Esophagus squamous epithelium (tissue), 5 donors: ENCODE results near the gene UMAD1. TPM values are rescaled to one million over a fixed set of nuclear protein-coding genes. Genes with fewer than 3 reads are reported as not detected.

Experiments used
- DNase-seq: peaks from one replicate; lab custom pipeline; 2025; lab: John Stamatoyannopoulos, UW
- H3K27ac ChIP-seq, 4 donors: fragments of 200-600 bp; sonication (generic); one replicate each; pipeline ENCODE4 v1.5.1; 2016 to 2019; ENCODE audit warnings: mild to moderate bottlenecking in 1 of 4
- H3K27me3 ChIP-seq, 4 donors: fragments of 200-600 bp; sonication (generic); 1 replicate in 3 of 4; 2 replicates in 1 of 4; pipeline versions ENCODE4 v1.5.1 to v1.6.0; 2017 to 2021; ENCODE audit warnings: antibody characterized with exemption in 1 of 4
- H3K36me3 ChIP-seq, 3 donors: fragments of 200-600 bp; sonication (generic); one replicate each; pipeline ENCODE4 v1.5.1; 2016 to 2019
- H3K4me1 ChIP-seq, 3 donors: fragments of 200-600 bp; sonication (generic); one replicate each; pipeline ENCODE4 v1.5.1; 2017 to 2019
- H3K4me3 ChIP-seq, 4 donors: fragments of 200-600 bp; sonication (generic); 1 replicate in 3 of 4; 2 replicates in 1 of 4; pipeline ENCODE4 v1.5.1; 2016 to 2019; ENCODE audit warnings: mild to moderate bottlenecking in 2 of 4, moderate library complexity in 1 of 4
- H3K9me3 ChIP-seq, 3 donors: fragments of 200-600 bp; sonication (generic); one replicate each; pipeline ENCODE4 v1.5.1; 2016 to 2019
- CTCF ChIP-seq, 6 experiments: fragments of 450-650 bp in 4 of 6; fragments of 200-600 bp in 2 of 6; sonication (generic) in 2 of 6; IDR thresholded peaks; one replicate each; pipeline ENCODE4 v1.5.1; 2016 to 2019; ENCODE audit warnings: antibody characterized with exemption in 6 of 6, mild to moderate bottlenecking in 4 of 6, moderate library complexity in 4 of 6
- POLR2A ChIP-seq, 4 donors: fragments of 450-650 bp; IDR thresholded peaks; one replicate each; pipeline ENCODE4 v1.6.1; 2017; ENCODE audit warnings: antibody characterized with exemption in 4 of 4, mild to moderate bottlenecking in 4 of 4, moderate library complexity in 3 of 4
- WGBS, 2 donors: methylation state at CpG; one replicate each; pipeline ENCODE4 v1.1.5; 2018; 5-methylcytosine and 5-hydroxymethylcytosine counted together
- intact Hi-C: fragments of 100-400 bp; cut with DNase I; formaldehyde crosslinking; loops from one replicate; pipeline ENCODE4 v1.15.0; 2022
- total RNA-seq, 4 donors: library from RNA; depleted of rRNA; stranded (reverse); fragments of >200 nt; gene quantifications; one replicate each; pipeline ENCODE4 v1.1.0, GENCODE V29; 2016
- donor health status: DM: yes; HTN: yes; CAD: no.

The UMAD1 gene
- total RNA-seq, 4 donors from 2014 or later, result 2.5 to 7.6 (median 6.3) TPM

GRCh38 chr7:7740037-7740355 is 99.4 kb downstream of the UMAD1 start:
- no peak for DNase-seq
- Histone ChIP-seq H3K27ac (no peak overlapping the region), H3K9me3 (no peaks in the 10 kb centered on the region), H3K4me3 (no peak overlapping the region), H3K36me3 (no peaks in the 10 kb centered on the region), H3K27me3 (no peaks in the 10 kb centered on the region), H3K4me1 (no peaks in the 10 kb centered on the region)
- WGBS, 2 donors, result 95 to 96% methylated on average over 2 of the region's 2 CpGs
- TF ChIP-seq CTCF (IDR thresholded peaks at IDR 0.05), result no peak
- no peak for TF ChIP-seq POLR2A (IDR thresholded peaks at IDR 0.05)
- intact Hi-C loops, result no loop called here

GRCh38 chr7:7742223-7742622 is 101.7 kb downstream of the UMAD1 start:
- TF ChIP-seq CTCF (IDR thresholded peaks at IDR 0.05) (no peak), POLR2A (IDR thresholded peaks at IDR 0.05) (no peak)
- WGBS, 2 donors, result 98 to 99% methylated on average over 9 to 12 of the region's 12 CpGs
- H3K36me3 ChIP-seq, result no peaks in the 10 kb centered on the region
- DNase-seq, result no peak
- no peak overlapping the region for H3K4me3 ChIP-seq
- no peaks in the 10 kb centered on the region for H3K27me3 ChIP-seq
- H3K9me3 ChIP-seq, result no peaks in the 10 kb centered on the region
- intact Hi-C loops, result no loop called here
- H3K4me1 ChIP-seq, result no peaks in the 10 kb centered on the region
- H3K27ac ChIP-seq, result no peak overlapping the region

GRCh38 chr7:7745258-7745657 is 104.7 kb downstream of the UMAD1 start:
- intact Hi-C loops, result no loop called here
- 67 to 93% methylated on average over 4 of the region's 4 CpGs for WGBS, 2 donors
- TF ChIP-seq CTCF (IDR thresholded peaks at IDR 0.05) (no peak), POLR2A (IDR thresholded peaks at IDR 0.05) (no peak)

GRCh38 chr7:7745966-7746365 is 105.4 kb downstream of the UMAD1 start:
- Histone ChIP-seq H3K36me3 (no peaks in the 10 kb centered on the region), H3K27me3 (no peaks in the 10 kb centered on the region), H3K4me3 (no peak overlapping the region), H3K27ac (no peak overlapping the region), H3K9me3 (no peaks in the 10 kb centered on the region), H3K4me1 (no peaks in the 10 kb centered on the region)
- TF ChIP-seq POLR2A (IDR thresholded peaks at IDR 0.05) (no peak), CTCF (IDR thresholded peaks at IDR 0.05) (no peak)
- WGBS, 2 donors, result 85 to 96% methylated on average over 4 of the region's 4 CpGs
- no peak for DNase-seq
- intact Hi-C loops, result no loop called here

More at GRCh38 chr7:7745258-7745657, 104.7 kb downstream of the UMAD1 start:
- Histone ChIP-seq H3K4me3 (no peak overlapping the region), H3K9me3 (no peaks in the 10 kb centered on the region), H3K36me3 (no peaks in the 10 kb centered on the region), H3K27ac (no peak overlapping the region), H3K27me3 (no peaks in the 10 kb centered on the region), H3K4me1 (no peaks in the 10 kb centered on the region)
- DNase-seq, result no peak

GRCh38 chr7:7746458-7746857 is 105.9 kb downstream of the UMAD1 start:
- no peak overlapping the region for H3K4me3 ChIP-seq
- WGBS, 2 donors, result 78 to 89% methylated on average over 4 of the region's 4 CpGs
- DNase-seq, result no peak
- H3K4me1 ChIP-seq, result no peaks in the 10 kb centered on the region
- H3K36me3 ChIP-seq, result no peaks in the 10 kb centered on the region
- TF ChIP-seq POLR2A (IDR thresholded peaks at IDR 0.05) (no peak), CTCF (IDR thresholded peaks at IDR 0.05) (no peak)
- H3K27me3 ChIP-seq, result no peaks in the 10 kb centered on the region
- no peaks in the 10 kb centered on the region for H3K9me3 ChIP-seq
- intact Hi-C loops, result no loop called here
- no peak overlapping the region for H3K27ac ChIP-seq
